GM19035 (cell line): ENCODE measurements around the gene TRAF2.
"Not testable (repeated sequence)": the region's sequence is repeated elsewhere in the genome, so short reads cannot be mapped to it uniquely, and the experiment has no call there.

Experiments
- ATAC-seq: cut with Tn5 transposase; IDR thresholded peaks from one replicate; pipeline ENCODE4 v1.9.1; 2021; ENCODE audit not compliant: unreplicated experiment

Gene TRAF2, protein sequence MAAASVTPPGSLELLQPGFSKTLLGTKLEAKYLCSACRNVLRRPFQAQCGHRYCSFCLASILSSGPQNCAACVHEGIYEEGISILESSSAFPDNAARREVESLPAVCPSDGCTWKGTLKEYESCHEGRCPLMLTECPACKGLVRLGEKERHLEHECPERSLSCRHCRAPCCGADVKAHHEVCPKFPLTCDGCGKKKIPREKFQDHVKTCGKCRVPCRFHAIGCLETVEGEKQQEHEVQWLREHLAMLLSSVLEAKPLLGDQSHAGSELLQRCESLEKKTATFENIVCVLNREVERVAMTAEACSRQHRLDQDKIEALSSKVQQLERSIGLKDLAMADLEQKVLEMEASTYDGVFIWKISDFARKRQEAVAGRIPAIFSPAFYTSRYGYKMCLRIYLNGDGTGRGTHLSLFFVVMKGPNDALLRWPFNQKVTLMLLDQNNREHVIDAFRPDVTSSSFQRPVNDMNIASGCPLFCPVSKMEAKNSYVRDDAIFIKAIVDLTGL

GRCh38 chr9:136885950-136886578 lies at the start of gene TRAF2:
TRAF2 (plus strand) TSS chr9:136886516; CDS start chr9:136898741, 12,225 bp downstream.
- peak; percentile 81 for ATAC-seq

GRCh38 chr9:136837146-136837855 lies 49.0 kb upstream of the TRAF2 start:
- ATAC-seq: no peak

DNA sequence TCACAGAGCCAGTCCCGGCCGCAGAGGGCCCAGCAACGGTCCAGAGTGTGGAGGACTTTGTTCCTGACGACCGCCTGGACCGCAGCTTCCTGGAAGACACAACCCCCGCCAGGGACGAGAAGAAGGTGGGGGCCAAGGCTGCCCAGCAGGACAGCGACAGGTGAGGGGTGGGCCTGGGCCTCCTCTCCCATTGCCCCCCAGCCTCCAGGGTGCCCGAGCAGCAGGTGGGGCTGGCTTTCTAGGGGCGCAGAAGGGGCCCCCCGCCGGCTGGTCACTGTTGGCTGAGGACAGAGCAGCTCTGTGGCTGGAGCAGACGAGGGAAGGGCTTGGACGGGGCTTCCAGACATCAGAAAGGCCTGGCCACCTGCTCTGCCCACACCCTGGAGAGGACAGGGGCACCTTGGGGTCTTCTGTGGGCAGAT lies 48.4 kb upstream of the TRAF2 start:
- not testable (repeated sequence) for ATAC-seq

DNA sequence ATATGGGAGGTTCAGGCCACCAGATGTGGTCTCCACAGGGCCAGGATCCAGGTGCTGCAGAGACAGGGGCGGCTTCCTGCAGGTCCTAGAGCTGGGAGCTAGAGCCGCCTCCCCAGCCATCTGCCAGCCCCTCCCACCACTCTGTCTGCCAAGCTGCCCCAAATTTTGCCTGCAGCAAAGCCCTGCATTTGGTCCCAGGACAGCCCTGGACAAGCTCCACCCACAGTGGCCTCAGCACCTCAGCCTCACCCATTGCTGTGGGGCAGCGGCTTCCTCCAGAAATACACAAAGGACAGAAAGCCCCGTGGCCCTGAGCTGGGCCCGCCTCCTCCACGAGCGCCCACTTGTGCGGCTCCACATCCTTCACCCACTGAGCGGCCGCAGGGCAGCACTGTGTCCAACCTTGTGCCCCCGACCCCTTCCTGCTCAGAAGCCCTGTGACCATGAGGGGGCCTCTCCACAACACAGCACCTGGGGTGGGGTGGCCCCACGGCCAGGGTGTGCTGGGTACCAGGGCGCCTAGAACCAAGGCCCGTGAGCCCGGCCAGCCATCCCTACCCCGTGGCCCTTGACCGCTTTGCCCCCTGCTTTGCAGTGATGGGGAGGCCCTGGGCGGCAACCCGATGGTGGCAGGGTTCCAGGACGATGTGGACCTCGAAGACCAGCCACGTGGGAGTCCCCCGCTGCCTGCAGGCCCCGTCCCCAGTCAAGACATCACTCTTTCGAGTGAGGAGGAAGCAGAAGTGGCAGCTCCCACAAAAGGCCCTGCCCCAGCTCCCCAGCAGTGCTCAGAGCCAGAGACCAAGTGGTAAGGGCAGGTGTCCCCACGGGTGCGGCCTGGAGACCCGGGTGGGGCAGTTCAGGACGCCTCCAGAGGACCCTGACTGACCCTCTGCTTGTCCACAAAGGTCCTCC lies 47.7 kb upstream of the TRAF2 start:
- ATAC-seq: no peak

GRCh38 chr9:136839229-136840139 lies 46.8 kb upstream of the TRAF2 start:
- no peak for ATAC-seq

- no peak for ATAC-seq
Measured at GRCh38 chr9:136840140-136840876, 46.0 kb upstream of the TRAF2 start.

DNA sequence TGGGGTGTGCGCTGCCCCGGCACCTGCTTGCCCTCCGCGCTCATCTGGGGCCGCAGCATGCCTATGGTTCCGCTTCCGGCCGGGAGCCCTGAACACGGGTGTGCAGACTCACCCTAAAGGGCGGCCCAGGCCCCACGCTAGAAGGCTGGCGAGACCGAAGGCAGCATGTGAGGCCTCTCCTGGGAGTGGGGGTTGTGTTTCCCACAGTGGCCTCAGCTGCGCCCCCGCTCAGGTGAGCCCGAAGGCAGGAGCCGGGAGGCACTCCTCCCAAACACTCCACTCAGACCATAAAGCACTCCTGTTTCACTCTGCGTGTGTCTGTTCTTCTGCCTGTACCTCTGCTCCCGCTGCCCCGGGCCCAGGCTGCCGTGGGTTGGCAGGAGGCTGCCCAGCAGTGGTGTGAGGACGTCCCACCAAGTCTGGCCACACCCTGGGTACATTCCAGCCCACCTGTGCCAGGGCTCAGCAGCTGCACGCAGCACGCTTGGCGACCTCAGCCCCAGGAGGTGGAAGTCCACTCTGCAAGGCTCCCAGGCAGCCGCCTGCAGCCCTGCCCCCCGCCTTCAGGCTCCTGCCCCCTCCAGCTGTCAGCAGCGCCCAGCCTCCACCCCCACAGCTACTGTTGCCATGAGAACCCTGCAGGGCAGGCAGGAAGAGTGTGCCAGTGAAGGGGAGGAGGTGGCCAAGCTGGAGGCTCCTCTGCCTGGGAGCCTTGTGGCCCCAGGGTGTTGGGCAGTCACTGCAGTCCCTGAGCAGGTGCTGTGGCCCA lies 45.3 kb upstream of the TRAF2 start:
- ATAC-seq: no peak

DNA sequence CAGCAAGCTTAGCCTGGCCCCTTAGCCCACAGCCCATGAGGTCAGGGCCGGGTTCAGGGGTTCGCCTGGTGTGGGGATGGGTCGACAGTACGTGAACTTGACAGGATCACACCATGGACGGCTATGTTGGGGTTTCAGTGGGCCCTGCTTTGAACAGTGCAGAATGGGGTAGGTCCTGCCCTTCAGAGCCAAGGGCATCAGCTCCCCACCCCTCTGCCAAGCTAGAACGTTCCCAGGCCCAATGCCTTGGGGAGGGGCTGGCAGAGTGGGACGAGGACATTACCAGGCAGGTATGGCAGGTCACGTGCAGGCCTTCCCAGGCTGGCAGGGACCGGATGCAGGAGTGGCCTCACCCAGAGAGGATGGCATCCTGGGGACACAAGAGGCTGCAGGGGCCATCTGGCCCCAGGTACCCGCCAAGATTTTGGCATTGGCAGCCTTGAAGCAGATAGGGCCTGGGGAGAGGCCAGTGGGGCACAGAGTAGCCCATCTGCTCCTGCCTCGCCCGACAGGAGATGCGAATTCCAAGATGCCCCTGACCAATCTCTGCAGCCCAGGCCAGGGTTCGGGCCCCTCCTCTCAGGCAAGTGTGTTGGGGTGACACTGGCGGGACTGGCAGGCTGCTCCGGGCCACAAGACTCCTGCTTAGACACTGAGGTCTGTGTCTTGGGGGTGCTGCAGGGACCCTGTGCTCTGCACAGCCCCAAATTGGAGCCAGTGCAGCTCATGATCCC lies 44.5 kb upstream of the TRAF2 start:
- not testable (repeated sequence) for ATAC-seq

GRCh38 chr9:136842380-136842948 lies 43.9 kb upstream of the TRAF2 start, which contains the start of gene AJM1:
AJM1 (plus strand) TSS chr9:136842478; CDS start chr9:136844415, 1,937 bp downstream.
- ATAC-seq: peak; percentile 76

DNA sequence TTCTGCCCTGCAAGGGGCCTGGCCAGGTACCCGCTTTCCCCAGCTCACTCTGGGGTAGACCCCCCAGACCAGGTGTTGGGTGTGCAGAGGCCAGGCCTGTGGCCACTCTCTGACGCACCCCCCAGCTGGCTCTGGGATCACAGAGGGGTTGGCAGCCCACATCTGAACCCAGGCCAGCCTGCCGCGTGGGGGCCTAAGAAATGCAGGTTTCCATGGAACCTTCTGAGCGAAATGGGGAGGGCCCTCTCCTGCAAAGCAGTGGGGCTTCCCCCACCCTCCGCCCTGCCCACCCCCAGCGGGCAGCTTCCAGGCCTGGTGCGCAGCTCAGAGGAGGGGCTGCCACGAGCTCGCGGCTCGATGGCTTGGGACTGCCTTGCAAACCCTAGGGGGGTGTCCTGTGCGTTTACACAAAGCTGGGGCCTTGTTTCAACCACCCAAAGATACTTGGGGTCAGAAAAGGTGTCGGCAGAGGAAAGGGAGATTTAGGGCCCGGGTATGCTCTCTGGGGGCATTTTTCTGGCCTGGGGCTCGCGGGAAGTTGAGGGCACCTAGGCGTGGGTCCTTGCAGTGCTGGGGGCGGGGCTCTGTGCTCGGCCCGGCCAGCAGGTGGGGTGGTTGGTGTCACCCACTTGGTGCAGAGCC lies 43.0 kb upstream of the TRAF2 start:
- not testable (repeated sequence) for ATAC-seq

DNA sequence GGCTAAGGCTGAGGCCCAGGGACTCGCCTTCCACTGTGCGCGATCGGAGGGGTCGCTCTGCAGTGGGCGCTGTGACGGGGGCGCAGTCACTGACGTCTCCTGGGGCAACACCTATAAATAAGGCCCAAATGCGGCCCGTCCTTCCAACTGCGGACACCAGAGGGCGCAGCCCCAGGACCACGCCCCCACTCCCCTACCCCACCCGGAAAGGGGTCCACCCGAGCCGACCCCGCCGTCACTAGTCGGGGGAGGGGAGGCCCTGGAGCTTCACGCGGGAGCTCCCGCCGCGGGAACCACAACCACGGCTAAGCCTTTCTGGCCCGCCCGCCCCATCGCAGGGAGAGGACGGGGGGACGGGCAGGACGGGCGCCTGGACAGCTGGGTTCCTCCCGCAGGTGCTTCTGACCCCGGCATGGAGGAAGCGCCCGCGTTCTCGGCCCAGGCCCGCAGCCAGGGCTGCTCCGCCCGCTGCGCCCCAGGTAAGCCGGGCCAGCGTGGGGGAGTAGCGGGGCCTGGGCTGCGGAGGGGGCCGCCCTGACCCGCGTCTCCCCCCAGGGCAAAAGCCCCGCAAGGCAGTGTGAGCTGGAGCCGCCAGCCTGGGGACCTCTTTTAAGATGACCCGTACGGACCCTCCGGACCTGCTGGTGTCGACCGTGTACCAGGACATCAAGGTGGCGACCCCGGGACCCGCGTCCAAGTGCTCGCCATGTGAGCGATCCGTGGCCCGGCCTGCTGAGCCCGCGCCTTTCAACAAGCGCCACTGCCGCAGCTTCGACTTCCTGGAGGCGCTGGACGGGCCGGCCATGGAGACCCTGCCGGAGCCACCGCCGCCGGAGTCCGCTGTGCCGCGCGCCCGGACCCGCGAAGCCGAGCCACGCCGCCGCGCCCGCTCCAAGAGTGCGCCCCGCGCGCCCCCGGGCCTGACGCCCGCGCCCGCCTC lies 42.2 kb upstream of the TRAF2 start:
- ATAC-seq: not testable (repeated sequence)

GRCh38 chr9:136844761-136845464 lies 41.4 kb upstream of the TRAF2 start:
- no peak for ATAC-seq

GRCh38 chr9:136845465-136846260 lies 40.7 kb upstream of the TRAF2 start:
- no peak for ATAC-seq
